ENCODE data around the gene ATE1.

DNA sequence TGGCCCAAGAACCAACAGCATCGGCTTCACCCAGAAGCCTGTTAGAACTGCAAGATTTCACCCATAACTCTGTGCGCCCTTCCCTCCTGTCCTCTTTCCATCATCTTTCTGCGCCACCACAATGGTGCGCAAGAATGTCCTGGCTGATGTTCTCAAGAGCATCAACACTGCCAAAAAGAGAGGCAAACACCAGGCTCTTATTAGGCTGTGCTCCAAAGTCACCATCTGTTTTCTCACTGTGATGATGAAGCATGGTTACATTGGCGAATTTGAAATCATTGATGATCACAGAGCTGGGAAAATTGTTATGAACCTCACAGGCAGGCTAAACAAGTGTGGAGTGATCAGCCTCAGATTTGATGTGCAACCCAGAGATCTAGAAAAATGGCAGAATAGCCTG, 214.3 kb downstream of the ATE1 start:
- TF ChIP-seq, protein P1, sequence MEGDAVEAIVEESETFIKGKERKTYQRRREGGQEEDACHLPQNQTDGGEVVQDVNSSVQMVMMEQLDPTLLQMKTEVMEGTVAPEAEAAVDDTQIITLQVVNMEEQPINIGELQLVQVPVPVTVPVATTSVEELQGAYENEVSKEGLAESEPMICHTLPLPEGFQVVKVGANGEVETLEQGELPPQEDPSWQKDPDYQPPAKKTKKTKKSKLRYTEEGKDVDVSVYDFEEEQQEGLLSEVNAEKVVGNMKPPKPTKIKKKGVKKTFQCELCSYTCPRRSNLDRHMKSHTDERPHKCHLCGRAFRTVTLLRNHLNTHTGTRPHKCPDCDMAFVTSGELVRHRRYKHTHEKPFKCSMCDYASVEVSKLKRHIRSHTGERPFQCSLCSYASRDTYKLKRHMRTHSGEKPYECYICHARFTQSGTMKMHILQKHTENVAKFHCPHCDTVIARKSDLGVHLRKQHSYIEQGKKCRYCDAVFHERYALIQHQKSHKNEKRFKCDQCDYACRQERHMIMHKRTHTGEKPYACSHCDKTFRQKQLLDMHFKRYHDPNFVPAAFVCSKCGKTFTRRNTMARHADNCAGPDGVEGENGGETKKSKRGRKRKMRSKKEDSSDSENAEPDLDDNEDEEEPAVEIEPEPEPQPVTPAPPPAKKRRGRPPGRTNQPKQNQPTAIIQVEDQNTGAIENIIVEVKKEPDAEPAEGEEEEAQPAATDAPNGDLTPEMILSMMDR (IDR thresholded peaks at IDR 0.05), result no peak
- no peak for TF ChIP-seq POLR2A (IDR thresholded peaks at IDR 0.05)

All from Peyer's patch (tissue), 4 donors.